ENCODE results near the gene CKAP5.

Gene CKAP5

GRCh38 chr11:46736146-46736545, 109.9 kb downstream of the CKAP5 start:
- no peak for TF ChIP-seq CTCF (conservative IDR thresholded peaks at IDR 0.05; ENCODE audit: low read length)
- Histone ChIP-seq H3K9me3 (ENCODE audit: insufficient read depth, low read depth, low read length) (no peaks in the 10 kb centered on the region), H3K4me1 (ENCODE audit: insufficient read depth, low read length, poor library complexity, severe bottlenecking) (no peaks in the 10 kb centered on the region), H4K20me1 (ENCODE audit: insufficient read depth, low read length, poor library complexity, severe bottlenecking) (no peaks in the 10 kb centered on the region), H3K9ac (ENCODE audit: low read depth, low read length, poor library complexity, severe bottlenecking) (no peak overlapping the region), H2AFZ (ENCODE audit: low read length) (no peak overlapping the region), H3K4me2 (ENCODE audit: low read depth, low read length, poor library complexity, severe bottlenecking) (no peak overlapping the region), H3K79me2 (ENCODE audit: insufficient read depth, low read length) (no peaks in the 10 kb centered on the region), H3F3A (ENCODE audit: low read depth) (no peaks in the 10 kb centered on the region), H3K4me3 (ENCODE audit: low read length, poor library complexity, severe bottlenecking) (no peak overlapping the region), H3K36me3 (ENCODE audit: insufficient read depth, low read length) (0 out of 2 replicates have a peak, but pooled peaks cover 2% of the 10 kb centered on the region), H3K9me2 (replicated peaks; ENCODE audit: low read depth, low read length) (no peaks in the 10 kb centered on the region), H3K27me3 (ENCODE audit: insufficient read depth, low read length, poor library complexity, severe bottlenecking) (no peaks in the 10 kb centered on the region)

- no peaks in the 10 kb centered on the region for H3K4me1 ChIP-seq (ENCODE audit: insufficient read depth, low read length, poor library complexity, severe bottlenecking)
- H3K9me3 ChIP-seq (ENCODE audit: insufficient read depth, low read depth, low read length): no peaks in the 10 kb centered on the region
- no peak for TF ChIP-seq EZH2phosphoT487 (IDR thresholded peaks at IDR 0.05; ENCODE audit: borderline replicate concordance)
- H3K79me2 ChIP-seq (ENCODE audit: insufficient read depth, low read length): no peaks in the 10 kb centered on the region
- H3K9ac ChIP-seq (ENCODE audit: low read depth, low read length, poor library complexity, severe bottlenecking): no peak overlapping the region
- no peaks in the 10 kb centered on the region for H3K27me3 ChIP-seq (ENCODE audit: insufficient read depth, low read length, poor library complexity, severe bottlenecking)
- no peak overlapping the region for H3K4me2 ChIP-seq (ENCODE audit: low read depth, low read length, poor library complexity, severe bottlenecking)
- no peaks in the 10 kb centered on the region for H4K20me1 ChIP-seq (ENCODE audit: insufficient read depth, low read length, poor library complexity, severe bottlenecking)
- H3K36me3 ChIP-seq (ENCODE audit: insufficient read depth, low read length): no peaks in the 10 kb centered on the region
- no peak overlapping the region for H3K4me3 ChIP-seq (ENCODE audit: low read length, poor library complexity, severe bottlenecking)
- no peaks in the 10 kb centered on the region for H3K9me2 ChIP-seq (replicated peaks; ENCODE audit: low read depth, low read length)
- H2AFZ ChIP-seq (ENCODE audit: low read length): 0 out of 2 replicates have a peak overlapping the region, but pooled peaks have one; percentile 27
- no peaks in the 10 kb centered on the region for H3F3A ChIP-seq (ENCODE audit: low read depth)
Observed at GRCh38 chr11:46733234-46733633, 112.8 kb downstream of the CKAP5 start.

GRCh38 chr11:46731545-46731944, 114.5 kb downstream of the CKAP5 start:
- Histone ChIP-seq H3F3A (ENCODE audit: low read depth) (no peaks in the 10 kb centered on the region), H3K4me1 (ENCODE audit: insufficient read depth, low read length, poor library complexity, severe bottlenecking) (no peaks in the 10 kb centered on the region), H3K79me2 (ENCODE audit: insufficient read depth, low read length) (no peaks in the 10 kb centered on the region), H3K9me2 (replicated peaks; ENCODE audit: low read depth, low read length) (no peaks in the 10 kb centered on the region), H4K20me1 (ENCODE audit: insufficient read depth, low read length, poor library complexity, severe bottlenecking) (no peaks in the 10 kb centered on the region), H3K36me3 (ENCODE audit: insufficient read depth, low read length) (no peaks in the 10 kb centered on the region), H3K27me3 (ENCODE audit: insufficient read depth, low read length, poor library complexity, severe bottlenecking) (no peaks in the 10 kb centered on the region), H3K9me3 (ENCODE audit: insufficient read depth, low read depth, low read length) (no peaks in the 10 kb centered on the region), H3K9ac (ENCODE audit: low read depth, low read length, poor library complexity, severe bottlenecking) (no peak overlapping the region), H2AFZ (ENCODE audit: low read length) (no peak overlapping the region), H3K4me3 (ENCODE audit: low read length, poor library complexity, severe bottlenecking) (no peak overlapping the region), H3K4me2 (ENCODE audit: low read depth, low read length, poor library complexity, severe bottlenecking) (no peak overlapping the region)
- TF ChIP-seq CTCF (conservative IDR thresholded peaks at IDR 0.05; ENCODE audit: low read length) (no peak), EZH2phosphoT487 (IDR thresholded peaks at IDR 0.05; ENCODE audit: borderline replicate concordance) (no peak)

All from Loucy (cell line).